MV-4-11 (cell line): ENCODE data around the gene SELENOV.
A peak's percentile ranks its signal among the peaks of the same experiment; 100 is the strongest.
"Not testable (repeated sequence)": the region's sequence is repeated elsewhere in the genome, so short reads cannot be mapped to it uniquely, and the experiment has no call there.

ENCODE experiments used
- DNase-seq: peaks from one replicate; lab custom pipeline; 2025; lab: John Stamatoyannopoulos, UW

The SELENOV gene, protein sequence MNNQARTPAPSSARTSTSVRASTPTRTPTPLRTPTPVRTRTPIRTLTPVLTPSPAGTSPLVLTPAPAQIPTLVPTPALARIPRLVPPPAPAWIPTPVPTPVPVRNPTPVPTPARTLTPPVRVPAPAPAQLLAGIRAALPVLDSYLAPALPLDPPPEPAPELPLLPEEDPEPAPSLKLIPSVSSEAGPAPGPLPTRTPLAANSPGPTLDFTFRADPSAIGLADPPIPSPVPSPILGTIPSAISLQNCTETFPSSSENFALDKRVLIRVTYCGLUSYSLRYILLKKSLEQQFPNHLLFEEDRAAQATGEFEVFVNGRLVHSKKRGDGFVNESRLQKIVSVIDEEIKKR

DNA sequence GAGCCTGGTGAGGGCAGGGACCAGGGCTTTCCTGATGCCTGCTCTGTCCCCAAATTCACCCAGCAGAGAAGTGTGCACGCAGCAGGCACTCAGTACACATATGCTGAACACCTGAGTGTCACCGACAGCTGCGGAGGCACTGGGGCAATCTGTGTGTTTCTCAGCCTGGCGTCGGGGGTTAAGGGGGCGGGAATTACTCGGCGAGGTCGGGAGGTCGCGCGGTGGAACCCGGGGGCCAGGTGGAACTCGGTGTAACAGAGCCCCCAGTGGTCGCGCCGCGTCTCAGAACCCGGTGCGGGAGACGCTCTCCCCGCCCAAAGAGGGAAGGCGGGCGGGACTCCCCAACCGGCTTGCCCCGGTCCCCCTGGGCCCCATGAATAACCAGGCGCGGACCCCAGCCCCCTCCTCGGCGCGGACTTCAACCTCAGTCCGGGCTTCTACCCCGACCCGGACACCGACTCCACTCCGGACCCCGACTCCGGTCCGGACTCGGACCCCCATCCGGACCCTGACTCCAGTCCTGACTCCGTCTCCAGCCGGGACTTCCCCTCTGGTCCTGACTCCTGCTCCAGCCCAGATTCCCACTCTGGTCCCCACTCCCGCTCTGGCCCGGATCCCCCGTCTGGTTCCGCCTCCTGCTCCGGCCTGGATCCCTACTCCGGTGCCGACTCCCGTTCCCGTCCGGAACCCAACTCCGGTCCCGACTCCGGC lies at the start of gene SELENOV:
TSS of gene SELENOV (plus strand) at position 300 of the 711 bp plus-strand sequence. CDS start at position 374, 74 bp downstream.
- DNase-seq: no peak

DNA sequence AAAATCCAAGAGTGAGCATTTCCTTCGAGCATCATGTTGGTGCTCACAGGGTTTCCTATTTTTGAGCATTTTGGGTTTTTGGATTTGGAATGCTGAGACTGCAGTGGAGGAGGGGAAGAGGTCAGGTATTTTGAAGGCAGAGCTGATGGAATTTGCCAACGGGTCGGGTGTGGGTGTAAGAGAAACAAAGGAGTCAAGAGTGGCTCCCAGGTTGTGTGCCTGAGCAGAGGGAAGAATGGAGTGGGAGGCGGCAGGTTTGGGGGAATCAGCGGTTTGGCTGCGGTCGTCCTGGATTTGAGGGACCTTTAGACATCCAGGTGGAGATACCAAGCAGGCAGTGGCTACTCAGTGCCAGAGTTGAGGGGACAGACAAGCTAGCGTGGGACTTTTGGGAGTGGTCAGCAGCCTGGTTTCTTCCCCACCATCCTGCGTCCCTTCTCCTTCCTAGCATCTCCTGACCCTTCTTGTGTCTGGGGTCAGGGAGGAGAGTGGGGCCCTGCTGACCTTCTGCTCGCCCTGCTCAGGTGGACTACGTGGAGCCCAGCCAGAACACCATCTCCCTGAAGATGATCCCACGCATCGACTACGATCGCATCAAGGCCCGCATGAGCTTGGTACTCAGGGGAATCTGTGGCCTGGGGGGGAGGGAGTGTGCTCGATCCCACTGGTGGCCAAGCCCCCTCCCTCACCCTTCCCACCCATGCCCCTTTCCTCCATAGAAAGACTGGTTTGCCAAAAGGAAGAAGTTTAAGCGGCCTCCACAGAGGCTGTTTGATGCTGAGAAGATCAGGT lies 48.8 kb upstream of the SELENOV start:
- no peak for DNase-seq

- no peak for DNase-seq
These were observed 47.0 kb upstream of the SELENOV start for GRCh38 chr19:39467941-39468340.

DNA sequence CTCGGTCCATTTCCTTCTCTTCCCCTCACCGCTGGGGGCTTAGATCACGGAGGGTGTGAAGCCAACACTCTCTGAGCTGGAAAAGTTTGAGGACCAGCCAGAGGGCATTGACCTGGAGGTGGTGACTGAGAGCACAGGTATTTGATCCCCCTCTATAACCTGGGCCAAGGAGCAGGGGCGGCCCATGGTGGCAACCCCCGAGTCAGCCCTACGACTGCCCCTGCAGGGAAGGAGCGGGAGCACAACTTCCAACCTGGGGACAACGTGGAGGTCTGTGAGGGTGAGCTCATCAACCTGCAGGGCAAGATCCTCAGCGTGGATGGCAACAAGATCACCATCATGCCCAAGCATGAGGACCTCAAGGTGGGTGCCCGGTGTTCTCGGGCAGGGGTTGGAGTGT lies 45.9 kb upstream of the SELENOV start:
- no peak for DNase-seq

GRCh38 chr19:39469567-39469966 lies 45.4 kb upstream of the SELENOV start:
- DNase-seq: no peak

GRCh38 chr19:39470724-39471339 lies 44.1 kb upstream of the SELENOV start:
- DNase-seq: no peak

DNA sequence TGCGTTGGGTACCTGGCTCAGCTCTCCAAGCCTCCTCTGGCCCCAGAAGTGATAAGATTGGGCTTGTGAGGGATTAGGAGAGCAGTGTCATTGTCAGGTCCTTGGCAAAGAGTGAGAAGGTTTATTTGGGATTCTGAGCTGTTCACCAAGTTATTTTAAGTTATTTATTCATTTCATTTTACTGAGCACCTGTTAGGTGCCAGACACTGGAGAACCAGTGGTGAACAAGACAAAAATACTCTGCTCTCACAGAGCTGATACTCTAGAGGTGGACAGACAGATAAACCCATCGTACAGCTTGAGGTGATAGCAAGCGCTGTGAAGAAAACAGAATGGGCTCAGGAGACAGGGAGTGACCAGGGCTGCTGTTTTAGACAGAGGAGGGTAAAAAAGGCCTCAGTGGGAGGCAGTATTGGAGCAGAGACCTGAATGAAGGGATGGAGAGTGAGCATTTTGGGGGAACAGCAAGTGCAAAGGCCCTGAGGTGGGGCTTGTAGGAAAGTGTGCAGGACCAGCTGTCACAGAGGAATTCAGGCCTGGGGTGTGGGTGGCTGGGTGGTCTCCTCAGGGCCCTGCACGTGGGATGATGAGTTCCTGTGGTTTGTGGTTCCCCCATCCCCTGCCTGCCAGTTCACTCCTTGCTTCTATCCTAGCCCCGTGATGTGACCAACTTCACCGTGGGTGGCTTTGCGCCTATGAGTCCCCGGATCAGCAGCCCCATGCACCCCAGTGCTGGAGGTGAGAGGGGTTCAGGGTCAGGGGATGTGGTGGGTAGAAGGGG lies 43.0 kb upstream of the SELENOV start:
- no peak for DNase-seq

- no peak for DNase-seq
These were observed 42.0 kb upstream of the SELENOV start for GRCh38 chr19:39472746-39473442.

- no peak for DNase-seq
These were observed 41.4 kb upstream of the SELENOV start for GRCh38 chr19:39473443-39473960.

- no peak for DNase-seq
These were observed 40.8 kb upstream of the SELENOV start for GRCh38 chr19:39474139-39474620.

- DNase-seq: no peak
These were observed 39.2 kb upstream of the SELENOV start for GRCh38 chr19:39475748-39476147.

DNA sequence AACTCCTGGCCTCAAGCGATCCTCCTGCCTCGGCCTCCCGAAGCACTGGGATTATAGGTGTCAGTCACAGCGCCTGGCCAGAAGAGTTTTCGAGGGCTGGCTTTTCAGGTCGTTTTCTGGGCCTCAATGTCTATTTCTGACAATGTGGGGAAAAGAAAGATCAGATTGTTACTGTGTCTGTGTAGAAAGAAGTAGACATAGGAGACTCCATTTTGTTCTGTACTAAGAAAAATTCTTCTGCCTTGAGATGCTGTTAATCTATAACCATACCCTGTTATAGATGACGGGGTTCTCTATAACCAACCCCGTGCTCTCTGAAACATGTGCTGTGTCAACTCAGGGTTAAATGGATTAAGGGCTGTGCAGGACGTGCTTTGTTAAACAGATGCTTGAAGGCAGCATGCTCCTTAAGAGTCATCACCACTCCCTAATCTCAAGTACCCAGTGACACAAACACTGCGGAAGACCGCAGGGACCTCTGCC lies 35.6 kb upstream of the SELENOV start:
- DNase-seq: not testable (repeated sequence)

- DNase-seq: peak; percentile 62
These were observed 35.0 kb upstream of the SELENOV start for GRCh38 chr19:39479916-39480315.

DNA sequence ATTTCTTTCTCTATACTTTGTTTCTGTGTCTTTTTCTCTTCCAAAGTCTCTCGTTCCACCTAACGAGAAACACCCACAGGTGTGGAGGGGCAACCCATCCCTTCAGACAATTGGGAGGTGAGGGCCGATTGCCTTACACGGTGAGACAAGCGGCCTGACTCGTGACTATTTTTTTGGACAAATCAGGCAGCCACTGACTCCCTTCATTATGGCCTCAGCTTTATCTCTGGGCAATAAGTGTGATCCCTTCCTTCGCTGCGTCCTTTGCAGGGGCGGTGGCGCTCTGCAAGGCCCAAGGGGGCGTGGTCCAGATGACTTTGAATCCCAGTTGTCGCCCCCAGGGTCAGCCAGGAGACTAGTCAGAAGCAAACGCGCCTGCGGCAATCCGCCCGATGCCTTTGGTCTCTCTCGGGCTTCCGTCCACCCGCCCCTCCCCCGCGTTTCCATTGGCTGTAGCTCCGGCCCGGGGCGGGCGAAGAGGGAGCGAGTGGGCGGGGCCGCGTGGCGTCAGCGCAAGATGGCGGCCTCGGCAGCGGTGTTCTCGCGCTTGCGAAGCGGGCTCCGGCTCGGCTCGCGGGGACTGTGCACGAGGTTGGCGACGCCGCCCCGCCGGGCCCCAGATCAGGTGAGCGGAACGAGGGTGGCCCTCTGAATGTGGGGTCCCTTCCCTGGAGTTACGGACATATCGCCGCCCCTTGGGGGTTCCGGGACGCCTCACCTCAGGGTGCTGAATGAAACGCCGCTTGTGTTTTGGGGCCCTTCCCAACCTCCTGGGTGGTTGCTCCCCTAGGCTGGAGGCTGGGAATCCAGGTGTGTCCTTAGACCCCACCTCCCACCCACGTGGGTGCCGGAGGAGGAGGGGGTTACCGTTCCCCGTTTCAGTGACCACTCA lies 34.4 kb upstream of the SELENOV start, which contains the start of gene TIMM50:
TSS of gene TIMM50 (plus strand) at position 502 of the 892 bp plus-strand sequence. CDS start at position 518, 16 bp downstream.
- DNase-seq: peak; percentile 97

DNA sequence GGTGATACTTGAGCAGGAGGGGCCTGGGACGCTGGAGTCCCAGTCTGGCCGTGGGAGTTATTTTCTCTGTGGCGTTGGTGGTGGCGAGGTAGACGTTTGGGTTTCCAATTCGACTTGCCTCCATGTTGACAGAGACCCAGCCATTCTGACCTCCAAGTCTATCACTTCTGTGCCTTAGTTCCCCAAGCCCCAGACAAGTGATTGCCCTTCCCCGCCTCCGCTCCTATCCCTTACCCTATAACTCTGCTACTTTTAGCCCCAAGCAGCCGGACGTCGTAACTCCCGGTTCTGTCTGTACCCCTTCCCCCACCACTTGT lies 33.8 kb upstream of the SELENOV start:
- no peak for DNase-seq

GRCh38 chr19:39481676-39482075 lies 33.3 kb upstream of the SELENOV start:
- no peak for DNase-seq

DNA sequence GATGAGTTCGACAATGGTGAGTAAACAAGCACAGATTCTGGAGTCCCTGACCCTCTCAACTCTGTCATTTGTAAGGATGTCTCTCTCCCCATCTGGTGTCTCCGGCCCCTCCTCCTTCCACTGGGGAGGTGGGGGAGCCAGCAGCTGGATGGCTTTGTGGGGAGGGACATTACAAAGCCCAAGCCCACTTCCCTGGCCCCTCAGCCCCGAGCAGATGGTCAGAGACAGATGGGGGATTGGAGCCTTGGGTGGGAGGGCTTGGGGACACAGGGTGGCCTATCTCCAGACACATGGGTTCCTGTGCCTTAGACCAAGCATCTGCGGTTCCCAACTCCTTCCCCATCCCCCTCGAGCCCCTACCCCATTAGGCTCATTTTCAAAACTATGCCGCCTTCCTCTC lies 31.8 kb upstream of the SELENOV start:
- DNase-seq: no peak

GRCh38 chr19:39489756-39490155 lies 25.2 kb upstream of the SELENOV start:
- DNase-seq: no peak

- DNase-seq: no peak
These were observed 22.7 kb upstream of the SELENOV start for GRCh38 chr19:39492225-39492624.
